Bronchial epithelial cell (primary cell): Measurements from ENCODE around the gene XRCC4. TPM values are rescaled to one million over a fixed set of nuclear protein-coding genes. Genes with fewer than 3 reads are reported as not detected.

Experiments
- DNase-seq: peaks from one replicate; pipeline ENCODE4 v3.0.0-alpha.2; 2010; ENCODE audit warnings: low read depth
- FAIRE-seq: peaks from 2 replicates; lab custom pipeline; 2011; peaks lifted over from hg19 to GRCh38; lab: Jason Lieb, UNC
- H3K27me3 ChIP-seq: 2 replicates; pipeline ENCODE4 v1.5.1; 2011; ENCODE audit warnings: low read length; ENCODE audit not compliant: control insufficient read depth, insufficient read depth
- H3K36me3 ChIP-seq: 2 replicates; pipeline ENCODE4 v1.5.1; 2011; ENCODE audit warnings: low read length; ENCODE audit not compliant: control insufficient read depth, insufficient read depth
- H3K4me3 ChIP-seq: 2 replicates; pipeline ENCODE4 v1.5.1; 2011; ENCODE audit warnings: mild to moderate bottlenecking, low read depth, low read length, control low read depth
- total RNA-seq: library from RNA; depleted of rRNA; stranded (reverse); fragments of >200 nt; gene quantifications from 2 replicates; pipeline ENCODE4 v1.2.1, GENCODE V29; 2014
- TF ChIP-seq, protein P1 (sequence below): IDR thresholded peaks from 2 replicates; pipeline ENCODE4 v1.5.1; 2011; ENCODE audit warnings: mild to moderate bottlenecking, moderate library complexity, low read length, control low read depth, inconsistent platforms; ENCODE audit not compliant: insufficient read depth, severe bottlenecking

The XRCC4 gene
- total RNA-seq: 9.5 and 11.3 TPM in 2 replicates

DNA sequence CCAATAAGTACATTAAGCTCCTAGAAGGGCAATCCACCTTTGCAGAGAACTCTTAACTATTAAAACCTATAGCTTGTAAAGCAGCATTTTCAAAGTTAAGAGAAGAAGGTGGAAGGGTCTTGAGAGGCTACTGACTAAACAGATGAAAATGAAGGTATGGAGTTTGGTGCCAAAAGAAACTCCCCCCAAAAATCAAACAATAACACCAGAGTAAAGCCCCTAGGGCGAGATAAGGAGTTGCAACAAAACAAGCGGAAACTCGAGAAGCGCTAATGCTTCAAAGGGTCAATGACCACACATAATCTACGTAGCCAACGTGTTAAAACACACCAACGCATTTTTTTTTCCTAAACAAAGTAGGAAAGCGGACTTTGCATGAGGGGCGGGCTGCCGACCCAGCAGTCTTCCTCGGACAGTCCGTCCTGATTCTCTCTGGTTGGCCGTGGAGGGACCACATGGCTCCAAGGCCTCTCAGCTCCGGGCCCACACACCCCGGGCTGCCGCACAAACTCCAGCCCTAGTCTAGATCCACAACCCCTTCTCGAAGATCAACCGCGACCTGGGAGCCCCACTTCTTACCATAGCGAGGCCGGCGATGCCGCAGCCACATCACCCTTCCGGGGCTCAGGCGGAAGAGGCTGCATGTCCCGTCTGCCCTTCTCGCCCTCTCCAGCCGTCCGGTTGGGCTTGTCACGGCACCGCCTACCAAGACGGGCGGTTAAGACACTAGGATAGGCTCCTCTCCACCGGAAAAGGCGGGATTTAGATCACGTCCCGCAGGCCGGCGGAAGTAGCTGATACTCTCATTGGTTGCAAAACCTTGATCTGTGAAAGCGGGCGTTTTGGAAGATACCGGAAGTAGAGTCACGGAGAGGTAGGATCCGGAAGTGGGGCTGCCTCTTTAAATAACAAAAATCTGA is at the start of gene XRCC4, which contains the start of gene TMEM167A:
TSS of gene XRCC4 (plus strand) at position 806 of the 920 bp plus-strand sequence. CDS start 27,373 bp downstream, outside the sequence.
TSS of gene TMEM167A (minus strand) at position 653 of the 920 bp plus-strand sequence. CDS start at position 582, 71 bp downstream.
- Histone ChIP-seq H3K27me3 (no peaks in the 10 kb centered on the region), H3K4me3 (peak within 1 kb of the TSS; percentile 60), H3K36me3 (no peaks in the 10 kb centered on the region)
- TF ChIP-seq, protein P1, sequence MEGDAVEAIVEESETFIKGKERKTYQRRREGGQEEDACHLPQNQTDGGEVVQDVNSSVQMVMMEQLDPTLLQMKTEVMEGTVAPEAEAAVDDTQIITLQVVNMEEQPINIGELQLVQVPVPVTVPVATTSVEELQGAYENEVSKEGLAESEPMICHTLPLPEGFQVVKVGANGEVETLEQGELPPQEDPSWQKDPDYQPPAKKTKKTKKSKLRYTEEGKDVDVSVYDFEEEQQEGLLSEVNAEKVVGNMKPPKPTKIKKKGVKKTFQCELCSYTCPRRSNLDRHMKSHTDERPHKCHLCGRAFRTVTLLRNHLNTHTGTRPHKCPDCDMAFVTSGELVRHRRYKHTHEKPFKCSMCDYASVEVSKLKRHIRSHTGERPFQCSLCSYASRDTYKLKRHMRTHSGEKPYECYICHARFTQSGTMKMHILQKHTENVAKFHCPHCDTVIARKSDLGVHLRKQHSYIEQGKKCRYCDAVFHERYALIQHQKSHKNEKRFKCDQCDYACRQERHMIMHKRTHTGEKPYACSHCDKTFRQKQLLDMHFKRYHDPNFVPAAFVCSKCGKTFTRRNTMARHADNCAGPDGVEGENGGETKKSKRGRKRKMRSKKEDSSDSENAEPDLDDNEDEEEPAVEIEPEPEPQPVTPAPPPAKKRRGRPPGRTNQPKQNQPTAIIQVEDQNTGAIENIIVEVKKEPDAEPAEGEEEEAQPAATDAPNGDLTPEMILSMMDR: no peak
- peak; percentile 97 for DNase-seq
- FAIRE-seq: no peak

DNA sequence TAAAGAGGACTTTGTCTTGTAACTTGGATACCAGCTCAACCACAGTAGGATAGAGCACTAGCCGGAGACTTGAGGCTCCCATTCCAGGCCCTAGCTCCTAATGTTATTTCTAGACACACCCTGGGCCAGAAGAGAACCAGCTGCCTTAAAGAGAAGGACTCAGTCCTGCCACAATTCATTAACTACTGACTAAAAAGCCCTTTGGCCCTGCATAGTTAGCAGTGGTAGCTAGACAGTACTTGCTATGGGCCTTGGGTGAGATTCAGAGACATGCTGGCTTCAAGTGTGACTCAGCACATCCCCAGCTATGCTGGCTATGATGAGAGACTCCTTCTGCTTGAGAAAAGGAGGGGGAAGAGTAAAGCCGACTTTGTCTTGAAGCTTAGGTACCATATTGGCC is 47.4 kb upstream of the XRCC4 start:
- H3K4me3 ChIP-seq: no peak overlapping the region
- DNase-seq: peak; percentile 60
- H3K27me3 ChIP-seq: no peaks in the 10 kb centered on the region
- no peak for FAIRE-seq
- H3K36me3 ChIP-seq: no peaks in the 10 kb centered on the region
- TF ChIP-seq, protein P1: no peak

DNA sequence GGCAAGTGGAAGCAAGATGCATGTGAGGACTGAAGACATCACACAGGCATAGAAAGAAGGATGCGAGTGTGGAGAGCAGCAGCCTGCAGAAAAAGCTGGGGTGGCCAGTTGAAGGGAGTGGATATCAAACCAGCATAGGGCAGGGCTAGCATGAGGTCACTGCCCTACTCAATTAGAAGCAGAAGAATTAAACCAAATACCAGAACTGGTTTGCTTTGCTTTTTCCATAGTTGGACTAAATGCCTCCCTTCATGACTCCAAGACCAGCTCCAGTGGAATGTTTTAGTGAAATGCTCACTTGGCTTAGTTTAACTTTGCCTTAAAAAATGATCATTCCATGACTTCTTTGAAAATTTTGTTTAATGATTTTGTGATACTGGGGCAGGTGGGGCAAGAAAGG is 46.0 kb upstream of the XRCC4 start:
- TF ChIP-seq, protein P1: no peak
- no peaks in the 10 kb centered on the region for H3K27me3 ChIP-seq
- H3K36me3 ChIP-seq: no peaks in the 10 kb centered on the region
- no peak overlapping the region for H3K4me3 ChIP-seq
- FAIRE-seq (no peak), DNase-seq (no peak)

DNA sequence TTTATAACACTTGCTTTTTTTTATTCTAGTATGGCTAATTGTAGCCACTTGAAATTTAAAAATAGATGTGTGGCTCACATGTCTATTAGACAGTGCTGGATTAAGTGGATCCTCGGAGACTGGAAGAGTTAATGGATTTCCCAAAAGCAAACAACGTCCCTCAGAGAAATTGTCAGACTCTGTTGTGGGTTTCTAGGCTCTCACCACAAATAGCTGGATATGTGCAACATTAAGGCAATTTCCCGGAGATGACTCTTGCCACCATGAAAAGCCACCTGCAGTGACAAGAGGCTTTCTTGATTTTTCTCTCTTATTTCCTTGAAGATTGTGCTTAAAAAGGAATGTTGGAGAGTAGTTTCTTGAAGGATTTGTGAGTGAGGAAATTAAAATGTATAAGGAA is 43.3 kb upstream of the XRCC4 start:
- no peak for DNase-seq
- no peak overlapping the region for H3K4me3 ChIP-seq
- H3K36me3 ChIP-seq: no peaks in the 10 kb centered on the region
- FAIRE-seq: no peak
- TF ChIP-seq, protein P1: no peak
- H3K27me3 ChIP-seq: no peaks in the 10 kb centered on the region

DNA sequence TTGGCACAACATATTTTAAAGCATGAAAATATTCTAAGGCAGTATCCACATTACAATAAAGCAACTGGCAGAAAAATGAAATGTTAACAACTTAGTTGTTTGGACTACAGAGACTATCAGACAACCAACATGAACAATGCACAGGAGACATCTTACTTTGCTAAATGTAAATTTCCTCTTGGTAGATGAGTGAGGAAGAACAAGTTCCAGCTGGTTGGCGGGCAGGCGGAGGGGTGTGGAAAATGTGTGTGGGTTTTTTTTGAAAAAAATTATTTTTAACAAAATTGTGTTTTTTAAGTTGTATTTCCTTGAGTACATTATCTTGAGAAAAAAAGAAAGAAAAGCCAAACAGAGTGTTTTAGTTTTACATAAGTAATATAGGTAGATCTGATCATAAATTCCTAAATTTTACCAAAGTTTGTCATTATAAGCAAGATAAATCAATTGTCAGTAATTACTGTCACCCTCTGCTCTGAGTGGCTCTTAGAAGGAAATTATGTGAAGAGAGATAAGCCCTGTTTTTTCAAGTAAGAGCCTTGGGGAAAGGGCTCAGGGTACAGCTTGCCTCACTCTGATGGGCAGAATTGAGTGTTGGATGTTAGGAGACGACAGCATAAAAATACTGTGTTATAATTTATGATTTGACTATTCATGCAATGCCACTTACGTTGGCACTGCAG is 42.7 kb upstream of the XRCC4 start:
- FAIRE-seq (no peak), DNase-seq (no peak)
- Histone ChIP-seq H3K36me3 (no peaks in the 10 kb centered on the region), H3K4me3 (no peak overlapping the region), H3K27me3 (no peaks in the 10 kb centered on the region)
- TF ChIP-seq, protein P1: no peak
